Effector memory CD8-positive, alpha-beta T cell (primary cell): Measurements from ENCODE around the gene ZNF831.

Experiments used
- ATAC-seq: fragments of 150-1000 bp; cut with Tn5 transposase; replicated peaks from 2 replicates; pipeline ENCODE4 v1.10.0; 2021; ENCODE audit warnings: mild to moderate bottlenecking, moderate library complexity
- DNase-seq, 3 experiments: peaks; one replicate each; pipeline ENCODE4 v3.0.0; 2021
- H3K27ac Mint-ChIP-seq, 2 donors: one replicate each; pipeline ENCODE4 v1.8.0; 2022; ENCODE audit warnings: mild to moderate bottlenecking in 2 of 2, mixed read lengths in 2 of 2, moderate library complexity in 2 of 2
- H3K27me3 Mint-ChIP-seq, 2 donors: one replicate each; pipeline ENCODE4 v1.8.0; 2022; ENCODE audit warnings: mixed read lengths in 2 of 2
- H3K36me3 Mint-ChIP-seq: one replicate; pipeline ENCODE4 v1.8.0; 2022; ENCODE audit warnings: mild to moderate bottlenecking, moderate library complexity, mixed read lengths; ENCODE audit not compliant: insufficient read depth
- H3K4me1 Mint-ChIP-seq, 2 donors: one replicate each; pipeline ENCODE4 v1.8.0; 2022; ENCODE audit warnings: low read depth in 2 of 2, mixed read lengths in 2 of 2
- H3K4me3 Mint-ChIP-seq, 2 donors: one replicate each; pipeline ENCODE4 v1.8.0; 2022; ENCODE audit warnings: mild to moderate bottlenecking in 2 of 2, mixed read lengths in 2 of 2, moderate library complexity in 2 of 2
- H3K9me3 Mint-ChIP-seq, 2 donors: one replicate each; pipeline ENCODE4 v1.8.0; 2022; ENCODE audit warnings: mixed read lengths in 2 of 2

Gene ZNF831

DNA sequence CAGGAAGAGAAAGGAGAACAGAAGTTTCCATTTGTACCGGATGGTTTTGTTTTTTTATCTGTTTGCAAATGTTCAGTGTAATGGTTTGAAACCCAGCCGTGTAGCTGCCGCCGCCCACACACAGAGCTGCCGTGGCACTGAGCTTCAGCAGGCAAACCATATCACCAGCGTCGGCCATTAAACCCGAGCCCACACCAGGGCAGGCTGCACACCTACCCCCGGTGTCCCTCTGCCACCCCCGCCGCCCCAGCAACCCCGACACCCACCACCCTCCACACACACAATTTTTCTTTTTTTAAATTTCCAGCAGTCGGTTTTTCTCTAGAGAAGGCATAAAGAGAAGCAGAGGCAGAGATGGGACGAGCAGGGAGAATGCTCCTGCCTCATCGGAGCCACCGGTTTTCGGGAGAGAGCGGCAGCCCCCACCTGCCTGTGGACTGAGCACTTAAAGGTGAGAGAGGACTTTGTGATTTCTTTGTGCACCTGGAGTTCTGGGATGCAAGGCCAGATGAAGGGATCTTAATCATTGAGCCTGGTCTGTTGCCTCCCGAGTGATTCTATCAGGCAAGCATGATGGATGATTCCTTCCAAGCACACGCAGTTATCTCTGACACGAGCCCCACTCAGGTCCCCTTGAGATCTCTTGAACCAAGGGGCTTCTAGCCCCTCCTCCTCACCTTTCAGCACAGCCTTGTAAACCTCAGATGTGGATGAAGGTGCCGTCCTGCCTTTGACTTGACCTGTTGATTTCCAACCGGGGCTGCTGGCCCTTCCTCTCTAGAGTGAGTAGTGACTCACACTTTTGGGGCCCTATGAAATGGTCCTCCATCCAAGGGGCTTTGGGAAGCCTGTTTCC, 17.5 kb upstream of the ZNF831 start:
- Mint-ChIP-seq H3K27ac (peak overlapping the region; percentile 98 to 99), H3K4me1 (peaks cover 66 to 69% of the 10 kb centered on the region in 2 donors), H3K36me3 (peaks cover 34% of the 10 kb centered on the region), H3K27me3 (no peaks in the 10 kb centered on the region), H3K4me3 (peak overlapping the region; percentile 78 to 79), H3K9me3 (no peaks in the 10 kb centered on the region)
- DNase-seq (peak in 2 of 3 experiments; percentile 36 to 38), ATAC-seq (peak; percentile 26)

DNA sequence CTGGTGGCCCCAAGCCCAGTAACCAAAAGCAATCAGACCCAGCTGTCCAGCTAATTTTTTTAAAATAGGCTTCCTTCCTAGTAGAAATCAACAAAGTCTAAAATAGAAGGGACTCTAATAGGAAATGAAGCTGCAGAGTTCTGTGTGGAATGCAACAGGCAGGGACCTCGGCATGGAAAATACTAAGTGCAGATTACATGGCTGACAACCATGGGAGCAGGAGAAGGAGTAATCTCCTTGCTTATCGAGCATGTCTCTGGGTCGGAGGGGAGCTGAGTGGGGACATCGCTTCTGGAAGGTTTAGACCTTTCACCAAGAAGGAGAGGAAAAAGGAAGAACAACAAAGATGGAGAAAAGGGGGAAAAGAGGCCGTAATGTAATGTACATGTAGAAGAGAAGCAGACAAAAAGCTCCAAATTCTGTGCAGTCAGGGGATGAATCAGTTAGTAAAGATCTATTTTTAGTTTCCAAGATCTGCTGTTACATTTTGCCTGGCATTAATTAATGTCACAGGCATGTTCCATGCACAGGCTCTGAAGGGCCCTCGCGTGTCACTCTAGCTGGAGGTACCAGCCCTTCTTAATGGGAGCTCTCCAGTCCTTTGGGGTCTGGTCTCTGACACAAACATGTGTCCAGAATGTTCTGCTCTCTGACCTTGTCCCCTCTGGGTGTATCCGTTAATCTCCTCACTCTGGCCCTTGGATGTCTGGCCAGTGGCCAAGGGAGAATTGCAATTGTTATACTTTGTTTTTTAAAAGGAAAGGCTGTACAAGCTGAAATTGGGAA, 16.6 kb upstream of the ZNF831 start:
- ATAC-seq (no peak), DNase-seq (no peak)
- peaks cover 37% of the 10 kb centered on the region for H3K36me3 Mint-ChIP-seq
- peak overlapping the region; percentile 98 to 99 for H3K27ac Mint-ChIP-seq
- no peaks in the 10 kb centered on the region for H3K9me3 Mint-ChIP-seq
- peak overlapping the region; percentile 78 to 79 for H3K4me3 Mint-ChIP-seq
- H3K27me3 Mint-ChIP-seq = no peaks in the 10 kb centered on the region
- peaks cover 74 to 77% of the 10 kb centered on the region in 2 donors for H3K4me1 Mint-ChIP-seq

DNA sequence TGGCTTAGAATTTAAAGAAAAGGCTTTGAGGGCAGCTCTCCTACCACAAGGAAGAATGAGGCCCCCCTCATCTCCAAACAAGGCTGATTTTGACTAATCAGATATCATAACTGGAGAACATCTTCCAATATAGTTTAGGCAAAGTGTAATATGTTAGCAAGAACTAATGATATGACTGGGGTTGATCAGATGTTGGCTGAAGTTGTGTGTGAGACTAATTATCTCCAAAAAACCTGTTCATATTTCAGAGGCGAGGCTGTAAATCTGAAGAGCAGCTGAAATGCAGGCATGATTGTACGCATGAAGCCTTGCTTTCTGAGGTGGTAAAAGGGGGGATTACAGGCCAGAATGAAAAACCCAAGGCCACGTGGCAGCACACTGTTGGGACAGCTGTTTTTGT, 16.0 kb upstream of the ZNF831 start:
- Mint-ChIP-seq H3K27ac (peak overlapping the region; percentile 98 to 99), H3K4me1 (peaks cover 80 to 83% of the 10 kb centered on the region in 2 donors), H3K4me3 (peak overlapping the region; percentile 78 to 79), H3K36me3 (peaks cover 37% of the 10 kb centered on the region), H3K9me3 (no peaks in the 10 kb centered on the region), H3K27me3 (no peaks in the 10 kb centered on the region)
- DNase-seq (no peak), ATAC-seq (no peak)

GRCh38 chr20:59148701-59149493, 14.7 kb upstream of the ZNF831 start:
- Mint-ChIP-seq H3K27me3 (no peaks in the 10 kb centered on the region), H3K4me3 (peak overlapping the region; percentile 74 to 76), H3K27ac (peak overlapping the region; percentile 98 to 99), H3K4me1 (peaks cover 91 to 93% of the 10 kb centered on the region in 2 donors), H3K36me3 (peaks cover 38% of the 10 kb centered on the region), H3K9me3 (no peaks in the 10 kb centered on the region)
- DNase-seq = peak in 1 of 3 experiments; percentile 19
- peak; percentile 2 for ATAC-seq

DNA sequence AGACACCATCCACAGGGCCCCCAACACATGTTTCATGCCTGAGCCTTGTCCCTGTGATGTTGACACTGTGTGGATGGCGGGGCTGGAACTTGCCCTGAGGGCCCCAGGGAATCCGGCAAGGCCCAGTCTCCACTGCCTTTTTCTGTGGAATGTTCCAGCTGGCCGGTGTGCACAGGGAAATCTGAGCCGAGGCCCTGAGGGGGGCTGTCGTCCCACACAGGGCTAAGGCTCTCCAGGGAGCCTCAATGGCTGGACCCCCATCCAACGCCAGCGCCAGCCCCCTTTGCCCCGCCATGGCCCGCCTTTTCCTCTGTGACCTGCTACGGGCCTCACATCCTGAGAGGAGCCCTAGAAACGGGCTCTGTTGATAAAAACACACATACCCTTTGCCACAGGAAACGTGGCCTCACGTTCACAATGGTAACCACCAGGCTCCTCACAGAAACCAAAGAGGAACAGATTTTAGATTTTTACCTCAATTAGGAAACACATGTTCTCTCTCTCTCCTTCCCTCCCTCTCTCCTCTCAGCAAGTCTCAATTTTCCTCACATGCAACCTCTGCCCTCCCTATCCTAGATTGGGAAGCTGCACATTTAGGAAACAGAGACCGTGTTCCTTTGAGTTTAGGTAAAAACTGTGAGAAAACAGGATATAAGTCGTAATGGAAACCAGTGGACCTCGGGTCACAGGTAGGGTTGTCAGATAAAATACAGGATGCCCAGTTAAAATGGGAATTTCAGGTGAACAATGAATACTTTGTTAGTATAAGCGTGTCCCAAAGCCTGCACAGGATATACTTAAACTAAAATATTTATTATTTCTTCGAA, 13.7 kb upstream of the ZNF831 start:
- H3K36me3 Mint-ChIP-seq = peaks cover 38% of the 10 kb centered on the region
- peaks cover 87 to 90% of the 10 kb centered on the region in 2 donors for H3K4me1 Mint-ChIP-seq
- no peaks in the 10 kb centered on the region for H3K9me3 Mint-ChIP-seq
- ATAC-seq (peak; percentile 89), DNase-seq (peak; percentile 74 to 79 (median 77))
- peak overlapping the region; percentile 98 to 99 for H3K27ac Mint-ChIP-seq
- no peaks in the 10 kb centered on the region for H3K27me3 Mint-ChIP-seq
- H3K4me3 Mint-ChIP-seq = peak overlapping the region; percentile 74 to 76

DNA sequence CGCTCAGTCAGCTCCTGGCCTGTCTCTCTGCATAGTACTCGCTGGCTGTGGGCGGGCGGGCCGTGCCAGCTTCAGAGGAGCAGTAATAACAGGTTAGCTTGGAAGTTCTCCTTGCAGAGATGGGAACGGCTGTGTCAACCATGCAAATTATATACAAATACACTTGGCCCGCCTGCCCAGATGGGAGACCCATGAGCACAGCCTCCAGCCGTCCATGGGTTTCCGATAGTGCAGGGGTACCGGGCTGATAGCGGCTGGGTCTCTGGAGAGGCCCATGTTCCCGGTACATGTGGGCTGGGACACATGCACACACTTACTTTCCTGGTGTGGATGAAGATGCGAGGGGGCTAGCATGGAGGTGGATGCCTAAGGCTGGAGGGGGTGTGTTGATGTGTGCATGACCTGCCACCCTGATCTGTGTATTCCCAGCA, 12.8 kb upstream of the ZNF831 start:
- H3K9me3 Mint-ChIP-seq = no peaks in the 10 kb centered on the region

GRCh38 chr20:59151391-59151790, 12.2 kb upstream of the ZNF831 start:
- H3K27me3 Mint-ChIP-seq = no peaks in the 10 kb centered on the region
- peak overlapping the region; percentile 98 to 99 for H3K27ac Mint-ChIP-seq

More for the DNA sequence above, 12.8 kb upstream of the ZNF831 start:
- no peaks in the 10 kb centered on the region for H3K27me3 Mint-ChIP-seq
- H3K4me1 Mint-ChIP-seq = peaks cover 85 to 88% of the 10 kb centered on the region in 2 donors
- H3K27ac Mint-ChIP-seq = peak overlapping the region; percentile 98 to 99
- H3K36me3 Mint-ChIP-seq = peaks cover 38% of the 10 kb centered on the region
- no peak for DNase-seq
- no peak for ATAC-seq
- peak overlapping the region; percentile 74 to 76 for H3K4me3 Mint-ChIP-seq

DNA sequence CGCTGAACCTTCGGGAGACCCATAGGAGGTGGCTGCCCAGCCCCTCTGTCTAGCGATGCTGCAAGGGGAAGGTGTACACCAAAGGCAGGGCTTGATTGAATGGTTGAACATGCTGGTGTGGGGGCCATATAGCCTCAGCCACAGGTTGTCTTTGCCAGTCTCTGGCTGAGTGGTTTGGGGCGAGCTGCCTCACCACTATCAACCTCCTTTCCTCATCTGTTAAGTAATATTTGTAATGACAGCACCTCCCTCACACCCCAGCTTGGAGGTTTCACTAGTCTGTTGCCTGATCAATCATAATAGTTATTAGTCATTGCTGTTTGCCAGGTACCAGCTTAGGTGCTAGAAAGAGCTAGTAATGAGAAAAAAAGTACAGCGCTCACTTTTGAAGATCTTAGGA, 11.8 kb upstream of the ZNF831 start:
- peak overlapping the region; percentile 73 to 74 for H3K4me3 Mint-ChIP-seq
- H3K9me3 Mint-ChIP-seq = no peaks in the 10 kb centered on the region
- peaks cover 76 to 79% of the 10 kb centered on the region in 2 donors for H3K4me1 Mint-ChIP-seq
- peak overlapping the region; percentile 98 to 99 for H3K27ac Mint-ChIP-seq
- DNase-seq (peak in 2 of 3 experiments; percentile 26 to 43), ATAC-seq (peak; percentile 35)
- H3K27me3 Mint-ChIP-seq = no peaks in the 10 kb centered on the region
- H3K36me3 Mint-ChIP-seq = peaks cover 30% of the 10 kb centered on the region

More at GRCh38 chr20:59151391-59151790, 12.2 kb upstream of the ZNF831 start:
- DNase-seq (no peak), ATAC-seq (no peak)
- Mint-ChIP-seq H3K9me3 (no peaks in the 10 kb centered on the region), H3K4me1 (peaks cover 80 to 83% of the 10 kb centered on the region in 2 donors), H3K4me3 (peak overlapping the region; percentile 73 to 74), H3K36me3 (peaks cover 34% of the 10 kb centered on the region)

DNA sequence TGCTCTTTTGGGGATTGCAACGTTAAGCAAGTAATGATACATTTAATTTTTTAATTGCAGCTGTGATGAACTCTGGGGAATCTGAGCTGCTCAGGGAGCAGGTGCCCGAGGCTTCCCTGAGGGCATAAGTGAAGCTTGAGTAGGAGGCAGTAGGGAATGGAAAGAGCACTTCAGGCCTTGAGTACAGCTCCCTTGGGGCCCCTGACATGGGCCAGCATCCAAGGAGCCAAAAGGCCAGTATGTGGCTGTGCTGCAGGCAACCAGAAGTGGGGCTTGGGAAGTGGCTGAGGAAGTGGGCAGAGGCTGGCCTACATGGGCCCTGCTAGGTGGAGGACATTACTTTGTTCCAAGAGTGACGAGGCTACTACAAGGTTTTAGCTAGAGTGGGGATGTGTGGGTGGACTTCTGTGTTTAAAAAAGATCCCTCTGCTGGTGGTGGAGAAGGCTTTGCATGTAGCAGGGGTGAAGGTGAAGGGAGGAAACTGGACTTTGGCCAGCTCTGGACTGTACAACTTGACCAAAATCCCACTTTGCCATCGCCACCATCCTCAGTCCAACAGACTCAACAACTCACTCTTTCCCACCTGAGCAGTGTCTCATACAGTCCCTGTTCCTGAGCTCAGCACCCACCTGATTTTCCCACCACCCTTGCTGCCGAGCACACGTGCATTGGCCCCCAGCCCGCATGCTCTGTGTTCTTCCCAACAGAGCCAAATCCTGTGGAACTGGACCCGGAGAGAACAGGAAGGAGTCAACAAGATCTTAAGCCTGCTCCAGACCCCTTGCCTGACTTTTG, 10.9 kb upstream of the ZNF831 start:
- Mint-ChIP-seq H3K27ac (peak overlapping the region; percentile 98 to 99), H3K36me3 (peaks cover 28% of the 10 kb centered on the region), H3K4me3 (peak overlapping the region; percentile 73 to 74), H3K27me3 (no peaks in the 10 kb centered on the region), H3K4me1 (peaks cover 72 to 74% of the 10 kb centered on the region in 2 donors), H3K9me3 (no peaks in the 10 kb centered on the region)
- DNase-seq (no peak), ATAC-seq (no peak)

- Mint-ChIP-seq H3K9me3 (no peaks in the 10 kb centered on the region), H3K36me3 (peaks cover 28% of the 10 kb centered on the region), H3K27me3 (no peaks in the 10 kb centered on the region), H3K4me1 (peaks cover 71 to 74% of the 10 kb centered on the region in 2 donors), H3K4me3 (peak overlapping the region; percentile 73 to 74), H3K27ac (peak overlapping the region; percentile 98 to 99)
- ATAC-seq (no peak), DNase-seq (no peak)
These were observed 10.3 kb upstream of the ZNF831 start for GRCh38 chr20:59153355-59153681.

GRCh38 chr20:59153832-59154231, 9.8 kb upstream of the ZNF831 start:
- Mint-ChIP-seq H3K4me1 (peaks cover 71 to 72% of the 10 kb centered on the region in 2 donors), H3K36me3 (peaks cover 24% of the 10 kb centered on the region), H3K27me3 (no peaks in the 10 kb centered on the region), H3K9me3 (no peaks in the 10 kb centered on the region), H3K27ac (peak overlapping the region; percentile 98 to 99), H3K4me3 (no peak overlapping the region)
- ATAC-seq = no peak
- no peak for DNase-seq
